HUES48 (cell line): ENCODE results near the gene OR1N2.
"Not testable (repeated sequence)": the region's sequence is repeated elsewhere in the genome, so short reads cannot be mapped to it uniquely, and the experiment has no call there.

Experiments
- H3K27ac ChIP-seq: one replicate; pipeline ENCODE4 v1.7.0; 2013; ENCODE audit warnings: low read depth, low read length, inconsistent platforms
- H3K27me3 ChIP-seq: 2 replicates; pipeline ENCODE4 v1.6.1; 2013; ENCODE audit warnings: mild to moderate bottlenecking, low read length; ENCODE audit not compliant: control insufficient read depth, insufficient read depth
- H3K36me3 ChIP-seq: 2 replicates; pipeline ENCODE4 v1.6.1; 2013; ENCODE audit warnings: low read length; ENCODE audit not compliant: control insufficient read depth, insufficient read depth
- H3K4me1 ChIP-seq: 2 replicates; pipeline ENCODE4 v1.6.1; 2013; ENCODE audit warnings: mild to moderate bottlenecking, low read length; ENCODE audit not compliant: control insufficient read depth, insufficient read depth
- H3K4me3 ChIP-seq: 2 replicates; pipeline ENCODE4 v1.5.1; 2013; ENCODE audit warnings: mild to moderate bottlenecking, low read depth, low read length
- H3K9ac ChIP-seq: 2 replicates; pipeline ENCODE4 v1.6.1; 2013; ENCODE audit warnings: mild to moderate bottlenecking, low read depth, low read length, moderate library complexity
- H3K9me3 ChIP-seq: 2 replicates; pipeline ENCODE4 v1.6.1; 2013; ENCODE audit warnings: low read length; ENCODE audit not compliant: control insufficient read depth, insufficient read depth

The OR1N2 gene

GRCh38 chr9:122538757-122539156 lies 14.2 kb upstream of the OR1N2 start:
- H3K27me3 ChIP-seq, result no peaks in the 10 kb centered on the region
- no peak overlapping the region for H3K27ac ChIP-seq
- H3K9me3 ChIP-seq, result peaks cover 40% of the 10 kb centered on the region
- H3K4me3 ChIP-seq, result no peak overlapping the region
- no peak overlapping the region for H3K9ac ChIP-seq
- no peaks in the 10 kb centered on the region for H3K36me3 ChIP-seq
- no peaks in the 10 kb centered on the region for H3K4me1 ChIP-seq

- Histone ChIP-seq H3K4me1 (no peaks in the 10 kb centered on the region), H3K9ac (no peak overlapping the region), H3K9me3 (peaks cover 68% of the 10 kb centered on the region), H3K27ac (no peak overlapping the region), H3K4me3 (no peak overlapping the region), H3K36me3 (no peaks in the 10 kb centered on the region), H3K27me3 (no peaks in the 10 kb centered on the region)
These were observed 6.7 kb upstream of the OR1N2 start for GRCh38 chr9:122546196-122546595.

- no peak overlapping the region for H3K27ac ChIP-seq
- no peaks in the 10 kb centered on the region for H3K4me1 ChIP-seq
- H3K9ac ChIP-seq, result no peak overlapping the region
- peaks cover 76% of the 10 kb centered on the region for H3K9me3 ChIP-seq
- H3K27me3 ChIP-seq, result no peaks in the 10 kb centered on the region
- H3K36me3 ChIP-seq, result no peaks in the 10 kb centered on the region
- H3K4me3 ChIP-seq, result no peak overlapping the region
These were observed 1.5 kb upstream of the OR1N2 start for GRCh38 chr9:122551371-122551770.

- H3K27ac ChIP-seq, result no peak overlapping the region
- H3K27me3 ChIP-seq, result no peaks in the 10 kb centered on the region
- H3K36me3 ChIP-seq, result no peaks in the 10 kb centered on the region
- H3K4me3 ChIP-seq, result no peak overlapping the region
- H3K9ac ChIP-seq, result no peak overlapping the region
- H3K4me1 ChIP-seq, result no peaks in the 10 kb centered on the region
- peaks cover 75% of the 10 kb centered on the region for H3K9me3 ChIP-seq
These were observed 8.5 kb downstream of the OR1N2 start for GRCh38 chr9:122561446-122561845.

GRCh38 chr9:122562134-122562760 lies 9.3 kb downstream of the OR1N2 start:
- no peak overlapping the region for H3K4me3 ChIP-seq
- H3K9me3 ChIP-seq, result peaks cover 75% of the 10 kb centered on the region
- H3K27ac ChIP-seq, result no peak overlapping the region
- H3K36me3 ChIP-seq, result no peaks in the 10 kb centered on the region
- H3K9ac ChIP-seq, result no peak overlapping the region
- no peaks in the 10 kb centered on the region for H3K4me1 ChIP-seq
- H3K27me3 ChIP-seq, result no peaks in the 10 kb centered on the region

- H3K27me3 ChIP-seq, result no peaks in the 10 kb centered on the region
- no peaks in the 10 kb centered on the region for H3K4me1 ChIP-seq
- H3K9me3 ChIP-seq, result peaks cover 80% of the 10 kb centered on the region
- H3K9ac ChIP-seq, result no peak overlapping the region
- no peak overlapping the region for H3K4me3 ChIP-seq
- H3K27ac ChIP-seq, result no peak overlapping the region
- no peaks in the 10 kb centered on the region for H3K36me3 ChIP-seq
These were observed 15.0 kb downstream of the OR1N2 start for GRCh38 chr9:122567901-122568300.

GRCh38 chr9:122572456-122572855 lies 19.5 kb downstream of the OR1N2 start:
- no peak overlapping the region for H3K27ac ChIP-seq
- peaks cover 78% of the 10 kb centered on the region for H3K9me3 ChIP-seq
- H3K4me1 ChIP-seq, result no peaks in the 10 kb centered on the region
- no peak overlapping the region for H3K9ac ChIP-seq
- H3K27me3 ChIP-seq, result no peaks in the 10 kb centered on the region
- no peak overlapping the region for H3K4me3 ChIP-seq
- no peaks in the 10 kb centered on the region for H3K36me3 ChIP-seq

- Histone ChIP-seq H3K4me3 (no peak overlapping the region), H3K27me3 (no peaks in the 10 kb centered on the region), H3K27ac (no peak overlapping the region), H3K36me3 (no peaks in the 10 kb centered on the region), H3K4me1 (no peaks in the 10 kb centered on the region), H3K9ac (no peak overlapping the region), H3K9me3 (peaks cover 62% of the 10 kb centered on the region)
These were observed 27.0 kb downstream of the OR1N2 start for GRCh38 chr9:122579874-122580273.

GRCh38 chr9:122580360-122580759 lies 27.4 kb downstream of the OR1N2 start:
- Histone ChIP-seq H3K9ac (no peak overlapping the region), H3K36me3 (no peaks in the 10 kb centered on the region), H3K9me3 (peaks cover 57% of the 10 kb centered on the region), H3K4me3 (no peak overlapping the region), H3K27me3 (no peaks in the 10 kb centered on the region), H3K27ac (no peak overlapping the region), H3K4me1 (no peaks in the 10 kb centered on the region)

- not testable (repeated sequence) for H3K36me3 ChIP-seq, H3K27me3 ChIP-seq, H3K4me1 ChIP-seq, H3K9ac ChIP-seq, H3K4me3 ChIP-seq, H3K27ac ChIP-seq
- H3K9me3 ChIP-seq, result peaks cover 43% of the 10 kb centered on the region
These were observed 30.4 kb downstream of the OR1N2 start, which contains the start of gene OR1L8 for GRCh38 chr9:122583284-122583683. TSS of gene OR1L8 (minus strand) at chr9:122583384. CDS start at chr9:122568477, 14,907 bp downstream.
